ENCODE results near the gene TXK. TPM values are rescaled to one million over a fixed set of nuclear protein-coding genes. Genes with fewer than 3 reads are reported as not detected.

The TXK gene
- total and polyA plus RNA-seq, 7 donors: 0.55 to 7.5 (median 0.99) TPM; not detected in 2

DNA sequence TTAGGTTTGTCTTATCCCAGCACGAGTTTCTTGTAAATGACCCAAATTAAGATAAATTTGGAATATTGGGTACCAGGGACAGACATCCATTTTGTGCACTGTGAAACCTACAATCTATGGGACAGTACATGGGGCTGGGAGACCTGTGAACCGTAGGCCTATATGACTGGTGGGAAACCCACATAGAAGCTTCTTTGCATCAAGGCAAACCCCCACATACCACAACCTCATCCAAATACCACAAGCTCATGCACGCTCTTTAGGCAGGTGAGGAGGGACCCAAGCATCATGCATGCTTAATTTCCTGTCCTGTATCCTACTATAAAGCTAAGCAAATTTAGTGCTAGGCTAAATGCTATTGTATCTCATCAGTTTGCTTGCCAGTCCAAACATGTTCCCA, 69.7 kb downstream of the TXK start:
- no peak for DNase-seq
- Histone ChIP-seq H3K9me3 (no peaks in the 10 kb centered on the region), H3K36me3 (no peaks in the 10 kb centered on the region), H3K27ac (no peak overlapping the region), H3K4me3 (no peak overlapping the region), H3K27me3 (no peaks in the 10 kb centered on the region), H3K4me1 (no peaks in the 10 kb centered on the region)
- TF ChIP-seq EP300 (IDR thresholded peaks at IDR 0.05) (no peak), POLR2AphosphoS5 (IDR thresholded peaks at IDR 0.05) (no peak), POLR2A (IDR thresholded peaks at IDR 0.05) (no peak)
- TF ChIP-seq, protein P1, sequence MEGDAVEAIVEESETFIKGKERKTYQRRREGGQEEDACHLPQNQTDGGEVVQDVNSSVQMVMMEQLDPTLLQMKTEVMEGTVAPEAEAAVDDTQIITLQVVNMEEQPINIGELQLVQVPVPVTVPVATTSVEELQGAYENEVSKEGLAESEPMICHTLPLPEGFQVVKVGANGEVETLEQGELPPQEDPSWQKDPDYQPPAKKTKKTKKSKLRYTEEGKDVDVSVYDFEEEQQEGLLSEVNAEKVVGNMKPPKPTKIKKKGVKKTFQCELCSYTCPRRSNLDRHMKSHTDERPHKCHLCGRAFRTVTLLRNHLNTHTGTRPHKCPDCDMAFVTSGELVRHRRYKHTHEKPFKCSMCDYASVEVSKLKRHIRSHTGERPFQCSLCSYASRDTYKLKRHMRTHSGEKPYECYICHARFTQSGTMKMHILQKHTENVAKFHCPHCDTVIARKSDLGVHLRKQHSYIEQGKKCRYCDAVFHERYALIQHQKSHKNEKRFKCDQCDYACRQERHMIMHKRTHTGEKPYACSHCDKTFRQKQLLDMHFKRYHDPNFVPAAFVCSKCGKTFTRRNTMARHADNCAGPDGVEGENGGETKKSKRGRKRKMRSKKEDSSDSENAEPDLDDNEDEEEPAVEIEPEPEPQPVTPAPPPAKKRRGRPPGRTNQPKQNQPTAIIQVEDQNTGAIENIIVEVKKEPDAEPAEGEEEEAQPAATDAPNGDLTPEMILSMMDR (IDR thresholded peaks at IDR 0.05): no peak
- intact Hi-C loops (cut with DNase I): no loop called here
- 76 to 88% methylated on average over 3 of the region's 3 CpGs for WGBS, 2 donors

DNA sequence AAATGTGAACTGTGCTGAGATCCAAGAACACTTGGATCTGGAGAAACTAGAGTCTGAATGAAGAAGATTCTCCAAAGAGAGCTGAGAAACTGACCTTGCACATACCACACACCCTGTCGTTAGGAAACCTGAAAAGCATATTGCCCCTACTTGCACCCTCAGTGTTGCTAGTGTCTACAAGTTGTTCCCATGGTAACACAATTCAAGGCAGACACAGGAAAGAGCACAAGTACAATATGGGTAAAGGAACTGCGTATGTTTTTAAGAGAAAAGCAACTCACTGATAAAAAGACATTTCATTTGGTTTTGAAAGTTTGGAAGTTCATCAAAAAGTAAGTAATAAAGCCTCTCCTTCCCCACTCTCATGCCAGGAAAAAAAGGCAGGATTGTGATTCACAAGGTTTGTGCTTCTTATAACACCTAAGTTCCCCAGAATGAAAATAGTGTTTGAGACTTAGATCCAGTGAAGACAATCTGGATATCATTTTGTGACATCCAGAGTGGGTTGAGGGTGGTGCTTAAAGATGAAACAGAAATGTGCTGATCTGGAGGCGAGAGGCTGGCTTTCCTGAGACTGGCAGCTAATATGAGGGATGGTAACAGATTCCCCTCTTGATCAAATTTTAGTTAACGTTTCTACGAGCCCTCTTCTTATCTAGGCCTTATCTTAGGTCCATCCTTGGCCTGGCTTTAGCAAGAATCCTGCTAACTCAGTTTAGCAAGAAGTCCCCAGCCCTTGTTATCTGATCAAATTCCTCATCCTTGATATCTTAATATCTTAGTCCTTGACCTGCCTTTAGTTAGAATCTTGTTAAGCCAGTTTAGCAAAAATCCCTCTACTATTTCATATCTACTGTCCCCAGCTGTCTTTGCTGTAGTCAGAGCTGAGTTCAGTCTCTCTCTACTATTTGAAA, 75.2 kb downstream of the TXK start:
- no peak overlapping the region for H3K27ac ChIP-seq
- no peak overlapping the region for H3K4me3 ChIP-seq
- no peaks in the 10 kb centered on the region for H3K27me3 ChIP-seq
- 71 to 77% methylated on average over 5 of the region's 5 CpGs for WGBS, 2 donors
- no peak for DNase-seq
- no peaks in the 10 kb centered on the region for H3K4me1 ChIP-seq
- H3K9me3 ChIP-seq: no peaks in the 10 kb centered on the region
- intact Hi-C loops (cut with DNase I): no loop called here
- TF ChIP-seq, protein P1 (IDR thresholded peaks at IDR 0.05): no peak
- TF ChIP-seq POLR2A (IDR thresholded peaks at IDR 0.05): no peak
- no peak for TF ChIP-seq POLR2AphosphoS5 (IDR thresholded peaks at IDR 0.05)
- no peak for TF ChIP-seq EP300 (IDR thresholded peaks at IDR 0.05)
- no peaks in the 10 kb centered on the region for H3K36me3 ChIP-seq

DNA sequence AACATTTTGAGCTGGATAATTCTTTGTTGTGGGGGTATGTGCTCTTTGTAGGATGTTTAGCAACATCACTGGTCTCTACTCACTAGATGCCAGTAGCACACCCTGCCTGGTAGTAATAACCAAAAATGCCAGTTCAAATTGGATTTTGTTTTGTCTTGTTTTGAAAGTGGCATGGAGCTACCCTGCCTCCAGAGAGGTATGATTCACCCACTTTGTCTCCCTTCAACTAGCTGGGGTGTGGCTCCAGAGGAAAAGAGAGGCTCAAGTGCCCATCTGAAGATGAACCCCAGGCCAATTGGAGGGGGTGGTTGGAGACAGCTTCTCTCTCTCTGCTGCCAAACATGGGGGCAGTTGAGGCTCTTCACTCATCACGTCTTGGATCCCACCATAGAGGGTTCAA, 83.0 kb downstream of the TXK start:
- DNase-seq: no peak
- Histone ChIP-seq H3K27me3 (peaks cover 0 to 16% (median 0%) of the 10 kb centered on the region in 3 donors), H3K27ac (no peak overlapping the region), H3K4me3 (no peak overlapping the region), H3K4me1 (no peaks in the 10 kb centered on the region), H3K9me3 (no peaks in the 10 kb centered on the region), H3K36me3 (no peaks in the 10 kb centered on the region)
- intact Hi-C loops (cut with DNase I): no loop called here
- TF ChIP-seq, protein P1 (IDR thresholded peaks at IDR 0.05): no peak
- TF ChIP-seq EP300 (IDR thresholded peaks at IDR 0.05) (no peak), POLR2A (IDR thresholded peaks at IDR 0.05) (no peak), POLR2AphosphoS5 (IDR thresholded peaks at IDR 0.05) (no peak)
- WGBS, 2 donors: 92 to 96% methylated on average over 1 of the region's 1 CpG

DNA sequence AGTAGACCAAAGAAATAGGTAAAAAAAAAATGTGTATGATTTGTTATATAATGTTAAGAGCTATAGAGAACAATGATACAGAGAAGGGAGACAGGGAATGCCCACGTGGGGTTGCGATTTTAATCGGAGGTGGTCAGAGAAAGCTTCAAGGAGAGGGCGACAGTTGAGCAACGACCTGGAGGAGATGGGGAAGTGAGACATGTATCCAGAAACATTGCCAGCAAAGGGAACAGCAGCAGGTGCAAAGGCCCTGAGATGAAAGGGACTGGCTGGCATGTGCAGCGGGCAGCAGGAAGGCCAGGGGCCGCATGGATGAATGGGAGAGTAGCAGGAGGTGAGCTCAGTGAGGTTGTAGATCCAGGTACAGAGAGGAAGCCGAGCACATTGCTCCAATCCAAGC, 84.6 kb downstream of the TXK start:
- WGBS, 2 donors: 89 to 93% methylated on average over 8 of the region's 8 CpGs

More for the DNA sequence above, 84.6 kb downstream of the TXK start:
- DNase-seq: no peak
- no peak overlapping the region for H3K4me3 ChIP-seq
- peaks cover 0 to 16% (median 0%) of the 10 kb centered on the region in 3 donors for H3K27me3 ChIP-seq
- no peaks in the 10 kb centered on the region for H3K9me3 ChIP-seq
- no peak overlapping the region for H3K27ac ChIP-seq
- TF ChIP-seq POLR2A (IDR thresholded peaks at IDR 0.05) (no peak), POLR2AphosphoS5 (IDR thresholded peaks at IDR 0.05) (no peak), EP300 (IDR thresholded peaks at IDR 0.05) (no peak)
- TF ChIP-seq, protein P1 (IDR thresholded peaks at IDR 0.05): no peak
- H3K36me3 ChIP-seq: no peaks in the 10 kb centered on the region
- intact Hi-C loops (cut with DNase I): no loop called here
- H3K4me1 ChIP-seq: no peaks in the 10 kb centered on the region
